ENCODE measurements around the gene SUN5. TPM values are rescaled to one million over a fixed set of nuclear protein-coding genes. Genes with fewer than 3 reads are reported as not detected.

Gene SUN5
- total and polyA plus RNA-seq, 4 donors = not detected

DNA sequence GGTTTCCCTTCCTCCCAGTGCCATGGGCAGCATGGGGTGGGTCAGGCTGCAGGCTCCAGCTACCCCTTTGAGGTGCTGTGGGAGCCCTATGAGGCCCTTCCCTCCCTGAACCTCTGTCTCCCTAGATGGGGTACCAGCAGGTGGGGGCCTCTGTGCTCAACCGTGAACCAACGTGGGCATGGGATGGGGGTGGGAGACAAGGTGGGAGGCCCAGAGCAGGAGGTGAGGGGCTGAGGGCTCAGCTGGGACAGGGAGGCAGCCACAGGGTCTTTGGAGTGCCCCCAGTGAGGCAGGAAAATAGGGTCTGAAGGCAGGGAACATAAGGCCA lies 33.3 kb downstream of the SUN5 start:
- no peak for DNase-seq
- no peak for ATAC-seq (ENCODE audit: insufficient read depth, low FRiP score)
- Histone ChIP-seq H3K9me3 (ENCODE audit: control insufficient read depth in 4 of 4, insufficient read depth in 3 of 4, low read length in 3 of 4) (peaks cover 0 to 2% (median 0%) of the 10 kb centered on the region in 4 donors), H3K9ac (ENCODE audit: insufficient read depth in 1 of 2, low read length in 2 of 2) (no peak overlapping the region), H3K36me3 (ENCODE audit: control insufficient read depth in 4 of 4, insufficient read depth in 4 of 4, low read length in 4 of 4) (no peaks in the 10 kb centered on the region), H3K27ac (ENCODE audit: low read depth in 1 of 2, low read length in 1 of 2) (no peak overlapping the region), H3K4me3 (no peak overlapping the region), H3K27me3 (ENCODE audit: control insufficient read depth in 3 of 3, insufficient read depth in 3 of 3, low read length in 2 of 3) (no peaks in the 10 kb centered on the region), H3K4me1 (ENCODE audit: control insufficient read depth in 5 of 5, insufficient read depth in 5 of 5, low read length in 5 of 5) (peaks cover 0 to 9% (median 3%) of the 10 kb centered on the region in 5 donors)
- TF ChIP-seq, protein P1, sequence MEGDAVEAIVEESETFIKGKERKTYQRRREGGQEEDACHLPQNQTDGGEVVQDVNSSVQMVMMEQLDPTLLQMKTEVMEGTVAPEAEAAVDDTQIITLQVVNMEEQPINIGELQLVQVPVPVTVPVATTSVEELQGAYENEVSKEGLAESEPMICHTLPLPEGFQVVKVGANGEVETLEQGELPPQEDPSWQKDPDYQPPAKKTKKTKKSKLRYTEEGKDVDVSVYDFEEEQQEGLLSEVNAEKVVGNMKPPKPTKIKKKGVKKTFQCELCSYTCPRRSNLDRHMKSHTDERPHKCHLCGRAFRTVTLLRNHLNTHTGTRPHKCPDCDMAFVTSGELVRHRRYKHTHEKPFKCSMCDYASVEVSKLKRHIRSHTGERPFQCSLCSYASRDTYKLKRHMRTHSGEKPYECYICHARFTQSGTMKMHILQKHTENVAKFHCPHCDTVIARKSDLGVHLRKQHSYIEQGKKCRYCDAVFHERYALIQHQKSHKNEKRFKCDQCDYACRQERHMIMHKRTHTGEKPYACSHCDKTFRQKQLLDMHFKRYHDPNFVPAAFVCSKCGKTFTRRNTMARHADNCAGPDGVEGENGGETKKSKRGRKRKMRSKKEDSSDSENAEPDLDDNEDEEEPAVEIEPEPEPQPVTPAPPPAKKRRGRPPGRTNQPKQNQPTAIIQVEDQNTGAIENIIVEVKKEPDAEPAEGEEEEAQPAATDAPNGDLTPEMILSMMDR (IDR thresholded peaks at IDR 0.05; ENCODE audit: control extremely low read depth, extremely low read depth) = no peak
- 92 to 96% methylated on average over 2 of the region's 2 CpGs for WGBS, 2 donors

DNA sequence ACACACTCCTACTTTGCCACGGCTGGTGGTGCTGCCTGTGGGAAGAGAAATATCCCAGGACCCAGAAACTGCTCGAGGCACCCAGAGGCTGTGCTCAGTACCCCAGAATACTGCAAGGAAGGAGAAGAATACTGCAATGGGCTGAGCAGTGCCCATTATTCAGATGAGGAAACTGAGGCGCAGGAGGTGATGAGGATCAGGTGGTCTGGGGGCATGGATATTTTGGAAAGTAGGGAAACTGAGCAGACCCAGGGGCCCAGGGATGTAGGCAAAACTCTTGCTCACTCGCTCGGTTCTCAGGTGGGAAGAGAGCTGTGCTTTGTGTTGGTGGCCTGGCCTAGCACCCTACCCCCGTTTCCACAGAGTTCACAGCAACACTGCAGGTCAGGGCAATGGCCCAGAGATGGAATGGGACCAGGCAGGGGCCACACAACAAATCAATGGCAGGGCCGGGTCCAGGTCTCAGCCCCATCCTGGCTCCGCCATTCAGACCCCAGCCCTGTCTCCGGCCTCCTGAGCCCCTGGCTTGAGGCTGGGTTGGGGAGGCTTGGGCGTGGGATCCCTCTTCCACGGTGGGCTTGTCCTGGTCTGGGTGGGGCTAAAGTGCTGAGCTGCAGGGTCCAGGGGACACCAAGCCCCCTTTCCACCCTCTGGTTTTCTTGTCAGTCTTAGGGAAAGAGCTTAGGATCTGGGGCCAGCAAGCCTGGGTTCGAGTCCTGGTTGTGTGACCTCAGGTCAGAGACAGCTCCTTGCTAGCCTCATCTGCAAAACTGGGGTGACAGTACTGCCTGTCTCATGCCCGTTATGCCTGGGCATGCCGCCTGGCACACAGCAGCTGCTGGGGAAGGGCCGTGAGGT lies 33.9 kb downstream of the SUN5 start:
- TF ChIP-seq, protein P1 (IDR thresholded peaks at IDR 0.05; ENCODE audit: control extremely low read depth, extremely low read depth) = no peak
- DNase-seq (no peak), ATAC-seq (ENCODE audit: insufficient read depth, low FRiP score) (no peak)
- peaks cover 0 to 2% (median 0%) of the 10 kb centered on the region in 4 donors for H3K9me3 ChIP-seq (ENCODE audit: control insufficient read depth in 4 of 4, insufficient read depth in 3 of 4, low read length in 3 of 4)
- H3K4me3 ChIP-seq = no peak overlapping the region
- H3K9ac ChIP-seq (ENCODE audit: insufficient read depth in 1 of 2, low read length in 2 of 2) = no peak overlapping the region
- H3K36me3 ChIP-seq (ENCODE audit: control insufficient read depth in 4 of 4, insufficient read depth in 4 of 4, low read length in 4 of 4) = no peaks in the 10 kb centered on the region
- no peak overlapping the region for H3K27ac ChIP-seq (ENCODE audit: low read depth in 1 of 2, low read length in 1 of 2)
- H3K4me1 ChIP-seq (ENCODE audit: control insufficient read depth in 5 of 5, insufficient read depth in 5 of 5, low read length in 5 of 5) = peaks cover 0 to 9% (median 3%) of the 10 kb centered on the region in 5 donors
- WGBS, 2 donors = 95 to 96% methylated on average over 15 of the region's 15 CpGs
- no peaks in the 10 kb centered on the region for H3K27me3 ChIP-seq (ENCODE audit: control insufficient read depth in 3 of 3, insufficient read depth in 3 of 3, low read length in 2 of 3)

DNA sequence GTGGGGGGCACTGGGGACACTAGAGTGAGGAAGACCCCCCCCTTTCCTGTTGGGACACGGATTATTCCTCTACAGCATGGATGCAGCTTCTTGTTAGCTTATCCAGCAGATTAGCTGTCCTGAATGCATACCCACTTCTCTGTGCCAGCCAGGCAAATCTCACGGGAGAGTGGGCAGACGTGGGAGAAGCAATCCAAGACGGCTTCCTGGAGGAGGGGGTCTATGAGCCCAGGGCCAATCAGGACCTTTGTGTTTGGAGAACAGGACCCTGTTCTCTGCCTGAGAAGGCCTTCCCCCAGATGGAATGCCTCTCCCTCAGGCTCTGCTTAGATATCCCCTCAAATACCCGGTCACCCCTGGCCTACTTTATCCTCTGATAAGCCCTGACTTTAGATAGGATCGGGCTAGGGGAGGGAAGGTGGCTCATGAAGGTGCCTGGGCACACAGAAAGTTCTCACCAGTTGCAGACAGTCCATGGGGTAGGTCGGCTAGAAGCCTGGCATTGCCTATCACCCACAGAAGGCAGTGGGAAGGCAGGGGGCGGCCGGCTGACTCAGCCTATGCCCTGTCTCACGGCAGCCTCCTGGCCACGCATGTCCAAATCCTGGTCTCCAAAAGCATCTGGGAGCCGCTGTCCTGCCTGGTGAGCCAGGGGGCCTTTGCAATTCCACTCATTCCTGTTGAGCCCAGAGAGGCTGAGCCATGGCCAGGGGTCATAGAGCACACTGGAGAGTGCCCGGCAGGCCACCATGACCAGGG lies 34.7 kb downstream of the SUN5 start:
- Histone ChIP-seq H3K27ac (ENCODE audit: low read depth in 1 of 2, low read length in 1 of 2) (no peak overlapping the region), H3K36me3 (ENCODE audit: control insufficient read depth in 4 of 4, insufficient read depth in 4 of 4, low read length in 4 of 4) (no peaks in the 10 kb centered on the region), H3K9ac (ENCODE audit: insufficient read depth in 1 of 2, low read length in 2 of 2) (no peak overlapping the region), H3K4me3 (no peak overlapping the region), H3K9me3 (ENCODE audit: control insufficient read depth in 4 of 4, insufficient read depth in 3 of 4, low read length in 3 of 4) (peaks cover 0 to 2% (median 0%) of the 10 kb centered on the region in 4 donors), H3K4me1 (ENCODE audit: control insufficient read depth in 5 of 5, insufficient read depth in 5 of 5, low read length in 5 of 5) (peaks cover 0 to 9% (median 3%) of the 10 kb centered on the region in 5 donors), H3K27me3 (ENCODE audit: control insufficient read depth in 3 of 3, insufficient read depth in 3 of 3, low read length in 2 of 3) (no peaks in the 10 kb centered on the region)
- ATAC-seq (ENCODE audit: insufficient read depth, low FRiP score) (no peak), DNase-seq (no peak)
- WGBS, 2 donors = 89 to 92% methylated on average over 13 of the region's 13 CpGs
- TF ChIP-seq, protein P1 (IDR thresholded peaks at IDR 0.05; ENCODE audit: control extremely low read depth, extremely low read depth) = no peak
